Measurements from ENCODE around the gene HES5. TPM values are rescaled to one million over a fixed set of nuclear protein-coding genes. Genes with fewer than 3 reads are reported as not detected.

HES5 gene
- total RNA-seq, 4 donors from 2014 or later, result not detected

GRCh38 chr1:2514863-2515762, 14.9 kb downstream of the HES5 start:
- intact Hi-C loops (cut with DNase I), result no loop called here
- Histone ChIP-seq H3K4me1 (no peaks in the 10 kb centered on the region), H3K27me3 (no peaks in the 10 kb centered on the region), H3K27ac (no peak overlapping the region), H3K36me3 (peaks cover 93 to 98% of the 10 kb centered on the region in 2 donors), H3K4me3 (replicated peaks in 1 of 3) (no peak overlapping the region), H3K9me3 (no peaks in the 10 kb centered on the region)
- TF ChIP-seq POLR2A (IDR thresholded peaks at IDR 0.05) (no peak), CTCF (IDR thresholded peaks at IDR 0.05) (no peak)
- WGBS, 2 donors, result 92 to 95% methylated on average over 25 to 28 of the region's 45 CpGs
- no peak for DNase-seq

- no peak for DNase-seq
- Histone ChIP-seq H3K4me3 (replicated peaks in 1 of 3) (no peak overlapping the region), H3K27ac (no peak overlapping the region), H3K9me3 (no peaks in the 10 kb centered on the region), H3K27me3 (no peaks in the 10 kb centered on the region), H3K36me3 (peaks cover 93 to 98% of the 10 kb centered on the region in 2 donors), H3K4me1 (no peaks in the 10 kb centered on the region)
- TF ChIP-seq POLR2A (IDR thresholded peaks at IDR 0.05) (no peak), CTCF (IDR thresholded peaks at IDR 0.05) (no peak)
- WGBS, 2 donors, result 83 to 95% methylated on average over 11 to 29 of the region's 43 CpGs
- intact Hi-C loops (cut with DNase I), result no loop called here
Measured at GRCh38 chr1:2513939-2514652, 16.0 kb downstream of the HES5 start.

GRCh38 chr1:2512862-2513421, 17.1 kb downstream of the HES5 start:
- Histone ChIP-seq H3K4me3 (replicated peaks in 1 of 3) (no peak overlapping the region), H3K4me1 (no peaks in the 10 kb centered on the region), H3K9me3 (no peaks in the 10 kb centered on the region), H3K27ac (no peak overlapping the region), H3K36me3 (peaks cover 86 to 98% of the 10 kb centered on the region in 2 donors), H3K27me3 (no peaks in the 10 kb centered on the region)
- 96 to 97% methylated on average over 21 to 29 of the region's 31 CpGs for WGBS, 2 donors
- intact Hi-C loops (cut with DNase I), result no loop called here
- DNase-seq, result no peak
- TF ChIP-seq POLR2A (IDR thresholded peaks at IDR 0.05), result no peak
- no peak for TF ChIP-seq CTCF (IDR thresholded peaks at IDR 0.05)

GRCh38 chr1:2510366-2511155, 19.5 kb downstream of the HES5 start:
- no peak for DNase-seq
- no peak for TF ChIP-seq POLR2A (IDR thresholded peaks at IDR 0.05)
- TF ChIP-seq CTCF (IDR thresholded peaks at IDR 0.05), result no peak
- H3K4me3 ChIP-seq (replicated peaks in 1 of 3), result no peak overlapping the region
- H3K4me1 ChIP-seq, result no peaks in the 10 kb centered on the region
- intact Hi-C loops (cut with DNase I), result no loop called here
- peaks cover 66 to 77% of the 10 kb centered on the region in 2 donors for H3K36me3 ChIP-seq
- 92 to 94% methylated on average over 15 to 17 of the region's 27 CpGs for WGBS, 2 donors
- no peak overlapping the region for H3K27ac ChIP-seq
- no peaks in the 10 kb centered on the region for H3K27me3 ChIP-seq
- H3K9me3 ChIP-seq, result no peaks in the 10 kb centered on the region
